Measurements from ENCODE around the gene OTP.
A peak's percentile ranks its signal among the peaks of the same experiment; 100 is the strongest.
"Not testable (repeated sequence)": the region's sequence is repeated elsewhere in the genome, so short reads cannot be mapped to it uniquely, and the experiment has no call there.

The OTP gene

GRCh38 chr5:77638763-77639671, 504 bp upstream of the OTP start:
- DNase-seq: no peak

- DNase-seq: no peak
Observed at GRCh38 chr5:77637170-77637997, 1.1 kb downstream of the OTP start.

- no peak for DNase-seq
Observed at GRCh38 chr5:77636641-77637169, 1.8 kb downstream of the OTP start.

GRCh38 chr5:77635917-77636640, 2.4 kb downstream of the OTP start:
- DNase-seq: no peak

GRCh38 chr5:77635067-77635916, 3.2 kb downstream of the OTP start:
- DNase-seq: no peak

GRCh38 chr5:77633709-77634108, 4.8 kb downstream of the OTP start:
- no peak for DNase-seq

- DNase-seq: no peak
Observed at GRCh38 chr5:77633207-77633675, 5.3 kb downstream of the OTP start.

- no peak for DNase-seq
Observed at GRCh38 chr5:77632526-77633206, 5.8 kb downstream of the OTP start.

GRCh38 chr5:77630114-77630680, 8.3 kb downstream of the OTP start:
- peak; percentile 77 for DNase-seq

GRCh38 chr5:77629509-77630113, 8.9 kb downstream of the OTP start:
- peak; percentile 17 for DNase-seq

- DNase-seq: no peak
Observed at GRCh38 chr5:77628840-77629508, 9.5 kb downstream of the OTP start.

GRCh38 chr5:77627869-77628674, 10.4 kb downstream of the OTP start:
- peak; percentile 7 for DNase-seq

GRCh38 chr5:77623203-77623740, 15.2 kb downstream of the OTP start:
- DNase-seq: no peak

- no peak for DNase-seq
Observed at GRCh38 chr5:77621440-77621839, 17.1 kb downstream of the OTP start.

- no peak for DNase-seq
Observed at GRCh38 chr5:77620405-77620804, 18.1 kb downstream of the OTP start.

- no peak for DNase-seq
Observed at GRCh38 chr5:77616920-77617319, 21.6 kb downstream of the OTP start.

GRCh38 chr5:77608927-77609326, 29.6 kb downstream of the OTP start:
- DNase-seq: not testable (repeated sequence)

GRCh38 chr5:77607324-77607723, 31.2 kb downstream of the OTP start:
- DNase-seq: no peak

GRCh38 chr5:77606279-77606678, 32.2 kb downstream of the OTP start:
- DNase-seq: no peak

Measured in stimulated activated CD4-positive, alpha-beta T cell treated with anti-CD3 and anti-CD28 coated beads, Interleukin-15, amount 100 ng/mL, for 24 hours (primary cell).